HepG2 (cell line): ENCODE measurements around the gene RGS19. TPM values are rescaled to one million over a fixed set of nuclear protein-coding genes. Genes with fewer than 3 reads are reported as not detected.
A peak's percentile ranks its signal among the peaks of the same experiment; 100 is the strongest.

Experiments
- AKAP8 ChIP-seq: sonication (generic); formaldehyde crosslinking; IDR thresholded peaks from 2 replicates; pipeline ENCODE4 v1.5.1; 2020; ENCODE audit warnings: mild to moderate bottlenecking, missing genetic modification reagents
- ARHGAP35 ChIP-seq: sonication (generic); formaldehyde crosslinking; IDR thresholded peaks from 2 replicates; pipeline ENCODE4 v1.9.0; 2022; ENCODE audit warnings: mild to moderate bottlenecking, inconsistent platforms, moderate library complexity, missing genetic modification reagents, borderline replicate concordance
- ARNT ChIP-seq: fragments of 450-650 bp; IDR thresholded peaks from 2 replicates; pipeline ENCODE4 v1.6.1; 2017
- ATF1 ChIP-seq: IDR thresholded peaks from 2 replicates; pipeline ENCODE4 v1.6.1; 2016; ENCODE audit warnings: mild to moderate bottlenecking, control low read depth
- ATF5 ChIP-seq: sonication (generic); formaldehyde crosslinking; IDR thresholded peaks from 2 replicates; pipeline ENCODE4 v1.4.0; 2020; ENCODE audit warnings: mild to moderate bottlenecking, low read depth, missing genetic modification reagents
- FOXJ3 ChIP-seq: sonication (generic); formaldehyde crosslinking; IDR thresholded peaks from 2 replicates; pipeline ENCODE4 v1.4.0; 2020; ENCODE audit warnings: missing genetic modification reagents, mild to moderate bottlenecking, borderline replicate concordance
- GABPB1 ChIP-seq: IDR thresholded peaks from 2 replicates; pipeline ENCODE4 v1.6.1; 2016; ENCODE audit warnings: mild to moderate bottlenecking, missing genetic modification reagents, moderate library complexity, missing compliant biosample characterization
- HIVEP1 ChIP-seq: sonication (generic); formaldehyde crosslinking; IDR thresholded peaks from 2 replicates; pipeline ENCODE4 v1.4.0; 2020; ENCODE audit warnings: mild to moderate bottlenecking, missing genetic modification reagents
- HMGA1 ChIP-seq: sonication (generic); formaldehyde crosslinking; conservative IDR thresholded peaks from 2 replicates; pipeline ENCODE4 v1.4.0; 2020; ENCODE audit warnings: missing genetic modification reagents
- IRX3 ChIP-seq: sonication (generic); formaldehyde crosslinking; IDR thresholded peaks from 2 replicates; pipeline ENCODE4 v1.8.1; 2023; ENCODE audit warnings: mild to moderate bottlenecking, low read depth, missing genetic modification reagents, borderline replicate concordance
- NCOA2 ChIP-seq: sonication (generic); formaldehyde crosslinking; IDR thresholded peaks from 2 replicates; pipeline ENCODE4 v1.8.0; 2022; ENCODE audit warnings: inconsistent platforms
- NONO ChIP-seq, 2 experiments: fragments of 450-650 bp in 1 of 2; sonication (generic) in 1 of 2; formaldehyde crosslinking in 1 of 2; IDR thresholded peaks in 1 of 2; conservative IDR thresholded peaks in 1 of 2; 2 replicates each; pipeline versions ENCODE4 v1.6.1 to v1.8.0; 2017 to 2022; ENCODE audit warnings: mild to moderate bottlenecking in 1 of 2, missing genetic modification reagents in 1 of 2, moderate library complexity in 1 of 2
- SAP130 ChIP-seq: IDR thresholded peaks from 2 replicates; pipeline ENCODE4 v1.6.1; 2016; ENCODE audit warnings: low read depth
- SMYD3 ChIP-seq: sonication (generic); formaldehyde crosslinking; IDR thresholded peaks from 2 replicates; pipeline ENCODE4 v1.8.1; 2023; ENCODE audit warnings: mild to moderate bottlenecking, missing genetic modification reagents
- SRSF9 ChIP-seq: fragments of 200-400 bp; formaldehyde crosslinking; IDR thresholded peaks from 2 replicates; pipeline ENCODE4 v1.6.1; 2018; ENCODE audit warnings: borderline replicate concordance, mild to moderate bottlenecking, low read depth, low read length; ENCODE audit not compliant: insufficient read depth, poor library complexity, severe bottlenecking
- THAP8 ChIP-seq: sonication (generic); formaldehyde crosslinking; IDR thresholded peaks from 2 replicates; pipeline ENCODE4 v1.5.1; 2020; ENCODE audit warnings: missing genetic modification reagents, mild to moderate bottlenecking, borderline replicate concordance
- ZBTB7B ChIP-seq: sonication (generic); formaldehyde crosslinking; IDR thresholded peaks from 2 replicates; pipeline ENCODE4 v1.4.0; 2020; ENCODE audit warnings: missing genetic modification reagents
- ZFP41 ChIP-seq: sonication (generic); formaldehyde crosslinking; IDR thresholded peaks from 2 replicates; pipeline ENCODE4 v1.4.0; 2020; ENCODE audit warnings: mild to moderate bottlenecking, missing genetic modification reagents, borderline replicate concordance
- ZNF18 ChIP-seq: sonication (generic); formaldehyde crosslinking; IDR thresholded peaks from 2 replicates; pipeline ENCODE4 v1.8.0; 2022; ENCODE audit warnings: mild to moderate bottlenecking, missing genetic modification reagents; ENCODE audit not compliant: insufficient replicate concordance
- ZNF292 ChIP-seq: sonication (generic); formaldehyde crosslinking; IDR thresholded peaks from 2 replicates; pipeline ENCODE4 v1.8.1; 2022; ENCODE audit warnings: mild to moderate bottlenecking, low read depth, missing genetic modification reagents, borderline replicate concordance
- ZNF501 ChIP-seq: sonication (generic); formaldehyde crosslinking; IDR thresholded peaks from 2 replicates; pipeline ENCODE4 v1.5.1; 2020; ENCODE audit warnings: mild to moderate bottlenecking, moderate library complexity, missing genetic modification reagents
- ZNF589 ChIP-seq: sonication (generic); formaldehyde crosslinking; conservative IDR thresholded peaks from 2 replicates; pipeline ENCODE4 v1.8.0; 2022; ENCODE audit warnings: mild to moderate bottlenecking, moderate library complexity, missing genetic modification reagents
- ZNF7 ChIP-seq: IDR thresholded peaks from 2 replicates; pipeline ENCODE4 v1.6.1; 2016; ENCODE audit warnings: missing biosample characterization, missing genetic modification reagents
- ZNF724P ChIP-seq: sonication (generic); formaldehyde crosslinking; IDR thresholded peaks from 2 replicates; pipeline ENCODE4 v1.8.0; 2022; ENCODE audit warnings: missing genetic modification reagents, borderline replicate concordance
- ZNF766 ChIP-seq: sonication (generic); formaldehyde crosslinking; IDR thresholded peaks from 2 replicates; pipeline ENCODE4 v1.5.0; 2020; ENCODE audit warnings: missing genetic modification reagents, borderline replicate concordance
- polyA plus RNA-seq, 8 experiments: library from polyadenylated mRNA; depleted of rRNA in 3 of 8; stranded (reverse) in 7 of 8; unstranded in 1 of 8; fragments of >200 nt; fragmentation: Illumina TruSeq in 4 of 8; extraction: Trizol in 4 of 8; gene quantifications; 2 replicates each; pipeline versions ENCODE4 v1.2.1 to v1.2.3, GENCODE V29; 2011 to 2016; ENCODE audit warnings: low read depth in 4 of 8, missing spikeins in 1 of 8, mixed read lengths in 1 of 8; ENCODE audit not compliant: insufficient read depth in 1 of 8
- total RNA-seq, 5 experiments: library from RNA; depleted of rRNA; stranded (reverse); fragments of >200 nt; fragmentation: Illumina TruSeq; extraction: Trizol; gene quantifications; 2 replicates each; pipeline ENCODE4 v1.2.3, GENCODE V29; 2016; ENCODE audit warnings: low read depth in 1 of 5
- TF ChIP-seq, protein P1 (sequence below): sonication (generic); formaldehyde crosslinking; IDR thresholded peaks from 2 replicates; pipeline ENCODE4 v1.4.0; 2020; ENCODE audit warnings: missing genetic modification reagents, mild to moderate bottlenecking, borderline replicate concordance

Gene RGS19
- total and polyA plus RNA-seq, 2 of the 13 experiments (the other 11 are each of a cell fraction or from before 2014, with no cell fraction given), result 10.7 to 11.9 TPM

- TF ChIP-seq ZBTB7B (CRISPR knock-in tag) (peak; percentile 93; the same call in 1 of the 2 replicates), NONO (IDR thresholded peaks at IDR 0.05) (no peak), NONO (CRISPR knock-in tag; conservative IDR thresholded peaks at IDR 0.05) (peak; percentile 43; the same call in 1 of the 2 replicates), THAP8 (CRISPR knock-in tag) (no peak; the same call in 1 of the 2 replicates), ARNT (no peak), HMGA1 (CRISPR knock-in tag) (no peak), ZFP41 (CRISPR knock-in tag) (peak; percentile 39; the same call in 1 of the 2 replicates), ARHGAP35 (CRISPR knock-in tag) (peak; percentile 79; the same call in 1 of the 2 replicates), ZNF589 (no peak), SMYD3 (CRISPR knock-in tag) (peak; percentile 95), GABPB1 (peak; percentile 74), FOXJ3 (peak; percentile 80; the same call in 1 of the 2 replicates), HIVEP1 (CRISPR knock-in tag) (no peak), ZNF724P (CRISPR knock-in tag) (no peak; the same call in none of the 2 replicates), ZNF7 (CRISPR knock-in tag) (peak; percentile 7; the same call in 1 of the 2 replicates), IRX3 (CRISPR knock-in tag) (no peak), ZNF766 (peak; percentile 98), AKAP8 (CRISPR knock-in tag) (no peak; the same call in none of the 2 replicates), ZNF501 (CRISPR knock-in tag) (peak; percentile 90), ATF1 (CRISPR knock-in tag) (no peak), ZNF292 (CRISPR knock-in tag) (peak; percentile 15; the same call in 1 of the 2 replicates), NCOA2 (peak; percentile 12; the same call in 1 of the 2 replicates), ZNF18 (CRISPR knock-in tag) (peak; percentile 78), SAP130 (CRISPR knock-in tag) (peak; percentile 80), ATF5 (CRISPR knock-in tag) (no peak), SRSF9 (no peak)
- TF ChIP-seq, protein P1, sequence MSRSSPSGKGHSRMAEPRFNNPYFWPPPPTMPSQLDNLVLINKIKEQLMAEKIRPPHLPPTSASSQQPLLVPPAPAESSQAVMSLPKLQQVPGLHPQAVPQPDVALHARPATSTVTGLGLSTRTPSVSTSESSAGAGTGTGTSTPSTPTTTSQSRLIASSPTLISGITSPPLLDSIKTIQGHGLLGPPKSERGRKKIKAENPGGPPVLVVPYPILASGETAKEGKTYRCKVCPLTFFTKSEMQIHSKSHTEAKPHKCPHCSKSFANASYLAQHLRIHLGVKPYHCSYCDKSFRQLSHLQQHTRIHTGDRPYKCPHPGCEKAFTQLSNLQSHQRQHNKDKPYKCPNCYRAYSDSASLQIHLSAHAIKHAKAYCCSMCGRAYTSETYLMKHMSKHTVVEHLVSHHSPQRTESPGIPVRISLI, result peak; percentile 11; the same call in 1 of the 2 replicates
Observed at GRCh38 chr20:64050261-64051032, 28.9 kb downstream of the RGS19 start (continued).
